Calu3 (cell line): ENCODE results near the gene SLC66A3. TPM values are rescaled to one million over a fixed set of nuclear protein-coding genes. Genes with fewer than 3 reads are reported as not detected.

Experiments used
- BruUV-seq: library from RNA; stranded (reverse); fragments of 400-500 nt; replicated peaks from 2 replicates; lab custom pipeline; 2021; lab: Mats Ljungman, UMichigan
- CTCF ChIA-PET: fragments of 300-600 bp; sonication (Branson Sonifier 250); formaldehyde crosslinking; loops from one replicate; lab custom pipeline; 2022; ENCODE audit warnings: antibody characterized with exemption; lab: Charles Lee
- DNase-seq: peaks from one replicate; pipeline ENCODE4 v3.0.0; 2022
- H3K27ac Mint-ChIP-seq: one replicate; pipeline ENCODE4 v1.8.0; 2022; ENCODE audit warnings: mixed read lengths; ENCODE audit not compliant: unreplicated experiment
- H3K27me3 Mint-ChIP-seq: one replicate; pipeline ENCODE4 v1.8.0; 2022; ENCODE audit warnings: mixed read lengths; ENCODE audit not compliant: unreplicated experiment
- H3K36me3 Mint-ChIP-seq: one replicate; pipeline ENCODE4 v1.8.0; 2022; ENCODE audit warnings: mild to moderate bottlenecking, moderate library complexity, mixed read lengths; ENCODE audit not compliant: insufficient read depth, unreplicated experiment
- H3K4me1 Mint-ChIP-seq: one replicate; pipeline ENCODE4 v1.8.0; 2022; ENCODE audit warnings: mild to moderate bottlenecking, low read depth, mixed read lengths; ENCODE audit not compliant: unreplicated experiment
- H3K4me3 Mint-ChIP-seq: one replicate; pipeline ENCODE4 v1.8.0; 2022; ENCODE audit warnings: mild to moderate bottlenecking, low read depth, moderate library complexity, mixed read lengths; ENCODE audit not compliant: unreplicated experiment
- H3K9me3 Mint-ChIP-seq: one replicate; pipeline ENCODE4 v1.8.0; 2022; ENCODE audit warnings: low read depth, mixed read lengths; ENCODE audit not compliant: unreplicated experiment
- intact Hi-C: fragments of 100-400 bp; cut with micrococcal nuclease; formaldehyde crosslinking; loops from one replicate; pipeline ENCODE4 v1.10.0; 2022; ENCODE audit not compliant: unreplicated experiment
- total RNA-seq: library from RNA; stranded (reverse); gene quantifications from 2 replicates; pipeline ENCODE4 v1.2.3, GENCODE V29; 2022
- TF ChIP-seq, protein P1 (sequence below): fragments of 200-600 bp; IDR thresholded peaks from one replicate; pipeline ENCODE4 v1.8.0; 2022; ENCODE audit warnings: antibody characterized with exemption; ENCODE audit not compliant: unreplicated experiment

The SLC66A3 gene
- total RNA-seq, 1 experiment from 2014 or later, result 13.5 TPM

DNA sequence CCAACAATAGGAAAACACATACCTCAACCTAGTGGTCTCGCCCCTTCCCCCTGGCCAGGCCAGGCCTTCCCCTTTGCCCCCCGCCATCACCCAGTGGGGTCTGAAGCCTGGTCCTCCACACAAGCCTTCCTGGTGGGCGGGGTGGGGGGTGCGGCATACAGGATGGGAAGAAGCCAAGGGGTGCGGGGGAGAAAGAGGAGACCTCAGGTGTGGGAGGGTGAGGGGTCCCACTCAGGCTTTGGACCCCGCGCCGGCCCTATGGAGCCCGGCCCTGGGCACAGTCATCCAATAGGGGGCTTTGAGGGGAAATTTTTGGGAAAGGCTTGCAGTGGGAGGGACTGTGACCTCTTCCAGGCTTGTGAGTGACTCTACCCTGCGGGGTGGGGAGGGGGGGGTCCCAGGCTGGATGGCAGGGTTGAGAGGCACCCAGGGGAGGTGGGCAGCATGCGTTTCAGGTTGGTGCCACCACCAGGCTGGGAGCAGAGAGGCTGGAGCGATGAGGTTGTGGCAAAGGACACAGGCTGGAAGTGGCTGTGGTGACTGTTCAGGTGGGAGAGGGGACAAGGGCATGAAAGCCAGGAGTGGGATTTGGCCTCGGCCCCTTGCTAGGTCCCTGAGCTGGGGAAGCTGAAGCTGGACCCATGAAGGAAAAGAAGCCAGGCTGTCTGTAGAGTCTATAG is 1.3 kb downstream of the SLC66A3 start:
- no TSS peak for BruUV-seq
- no peak overlapping the region for H3K27ac Mint-ChIP-seq
- TF ChIP-seq, protein P1, sequence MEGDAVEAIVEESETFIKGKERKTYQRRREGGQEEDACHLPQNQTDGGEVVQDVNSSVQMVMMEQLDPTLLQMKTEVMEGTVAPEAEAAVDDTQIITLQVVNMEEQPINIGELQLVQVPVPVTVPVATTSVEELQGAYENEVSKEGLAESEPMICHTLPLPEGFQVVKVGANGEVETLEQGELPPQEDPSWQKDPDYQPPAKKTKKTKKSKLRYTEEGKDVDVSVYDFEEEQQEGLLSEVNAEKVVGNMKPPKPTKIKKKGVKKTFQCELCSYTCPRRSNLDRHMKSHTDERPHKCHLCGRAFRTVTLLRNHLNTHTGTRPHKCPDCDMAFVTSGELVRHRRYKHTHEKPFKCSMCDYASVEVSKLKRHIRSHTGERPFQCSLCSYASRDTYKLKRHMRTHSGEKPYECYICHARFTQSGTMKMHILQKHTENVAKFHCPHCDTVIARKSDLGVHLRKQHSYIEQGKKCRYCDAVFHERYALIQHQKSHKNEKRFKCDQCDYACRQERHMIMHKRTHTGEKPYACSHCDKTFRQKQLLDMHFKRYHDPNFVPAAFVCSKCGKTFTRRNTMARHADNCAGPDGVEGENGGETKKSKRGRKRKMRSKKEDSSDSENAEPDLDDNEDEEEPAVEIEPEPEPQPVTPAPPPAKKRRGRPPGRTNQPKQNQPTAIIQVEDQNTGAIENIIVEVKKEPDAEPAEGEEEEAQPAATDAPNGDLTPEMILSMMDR, result no peak
- CTCF ChIA-PET, result no interaction called here
- no peaks in the 10 kb centered on the region for H3K4me1 Mint-ChIP-seq
- peak overlapping the region; percentile 63 for H3K4me3 Mint-ChIP-seq
- DNase-seq, result no peak
- peaks cover 16% of the 10 kb centered on the region for H3K36me3 Mint-ChIP-seq
- no peaks in the 10 kb centered on the region for H3K9me3 Mint-ChIP-seq
- no peaks in the 10 kb centered on the region for H3K27me3 Mint-ChIP-seq
- intact Hi-C loops, result no loop called here

DNA sequence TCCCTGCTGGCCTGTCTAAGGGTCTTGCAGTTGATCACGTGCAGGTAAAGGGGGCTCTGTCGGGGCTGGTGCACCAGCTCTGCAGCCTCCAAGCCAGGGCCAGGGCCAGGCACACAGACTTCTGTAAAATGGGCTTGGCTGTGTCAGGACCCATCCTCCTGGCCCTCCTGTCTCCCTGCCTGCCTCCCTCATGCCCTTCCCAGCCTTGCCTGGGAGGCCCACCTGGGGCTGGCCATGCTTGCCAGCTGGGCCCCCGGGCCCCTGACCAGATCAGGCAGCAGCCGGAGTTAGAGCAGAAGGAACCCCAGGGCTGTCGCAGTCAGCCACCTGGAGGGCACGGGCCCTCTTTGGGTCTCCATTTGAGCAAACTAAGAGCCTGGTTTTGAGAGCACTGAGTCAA is 2.0 kb downstream of the SLC66A3 start:
- BruUV-seq, result no TSS peak
- Mint-ChIP-seq H3K27me3 (no peaks in the 10 kb centered on the region), H3K27ac (no peak overlapping the region), H3K9me3 (no peaks in the 10 kb centered on the region), H3K36me3 (peaks cover 16% of the 10 kb centered on the region), H3K4me1 (no peaks in the 10 kb centered on the region), H3K4me3 (no peak overlapping the region)
- TF ChIP-seq, protein P1, result no peak
- no peak for DNase-seq
- intact Hi-C loops, result no loop called here
- CTCF ChIA-PET, result no interaction called here

DNA sequence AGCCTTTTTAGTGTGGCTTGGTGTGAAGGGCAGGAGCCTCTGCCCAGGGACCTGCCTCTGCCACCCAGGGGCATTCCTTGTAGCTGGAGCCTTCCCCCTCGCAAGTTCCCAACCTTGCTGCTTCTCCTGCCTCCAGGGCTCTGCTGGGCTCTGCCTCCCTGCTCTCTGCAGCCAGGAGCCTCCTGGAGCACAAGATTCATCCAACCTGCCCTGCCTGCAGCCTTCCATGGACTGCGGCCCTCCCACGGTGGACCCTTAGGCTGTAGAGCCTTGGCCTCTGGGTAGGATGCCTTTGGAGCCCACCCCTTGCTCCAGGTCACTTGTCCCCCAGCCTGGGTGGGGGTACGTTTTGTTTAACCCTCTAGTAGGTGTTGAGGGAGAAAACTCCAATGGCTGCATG is 2.5 kb downstream of the SLC66A3 start:
- BruUV-seq, result no TSS peak
- peaks cover 16% of the 10 kb centered on the region for H3K36me3 Mint-ChIP-seq
- TF ChIP-seq, protein P1, result no peak
- no peak for DNase-seq
- H3K9me3 Mint-ChIP-seq, result no peaks in the 10 kb centered on the region
- no peak overlapping the region for H3K4me3 Mint-ChIP-seq
- no peaks in the 10 kb centered on the region for H3K27me3 Mint-ChIP-seq
- CTCF ChIA-PET, result no interaction called here
- H3K27ac Mint-ChIP-seq, result no peak overlapping the region
- H3K4me1 Mint-ChIP-seq, result no peaks in the 10 kb centered on the region
- intact Hi-C loops, result no loop called here

DNA sequence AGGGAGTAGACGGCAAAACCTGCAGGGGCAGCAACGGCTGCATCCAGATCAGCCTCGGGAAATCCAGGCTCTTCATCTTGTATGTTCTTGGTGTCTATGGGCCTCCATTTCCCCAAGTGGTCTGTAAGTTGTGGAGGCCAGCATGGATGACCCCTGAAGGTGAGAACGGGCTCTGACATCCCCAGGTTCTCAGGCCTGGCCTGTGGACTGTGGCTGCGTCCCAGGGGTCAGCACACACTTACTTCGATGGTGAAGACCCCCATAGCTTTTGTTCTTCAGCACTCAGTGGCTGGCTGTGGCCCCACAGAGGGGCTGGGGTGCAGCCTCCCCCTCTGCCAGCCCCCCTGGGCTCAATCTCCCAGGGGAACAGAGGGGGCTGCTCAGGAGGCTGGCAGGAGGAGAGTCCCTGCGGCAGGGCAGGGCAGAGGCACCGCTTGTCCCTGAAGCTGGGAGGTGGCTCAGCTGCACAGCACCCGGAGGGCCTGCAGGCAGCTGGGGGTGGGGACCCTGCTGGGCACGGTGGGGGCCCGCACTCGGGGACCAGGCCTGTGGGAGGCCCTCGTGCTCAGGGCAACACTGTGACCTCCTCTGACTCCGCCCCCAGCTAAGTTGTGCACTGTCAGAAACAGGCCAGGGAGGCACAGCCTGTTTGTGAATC is 3.8 kb downstream of the SLC66A3 start:
- no TSS peak for BruUV-seq
- CTCF ChIA-PET, result no interaction called here
- no peaks in the 10 kb centered on the region for H3K9me3 Mint-ChIP-seq
- intact Hi-C loops, result no loop called here
- H3K4me3 Mint-ChIP-seq, result no peak overlapping the region
- TF ChIP-seq, protein P1, result no peak
- H3K36me3 Mint-ChIP-seq, result peaks cover 16% of the 10 kb centered on the region
- H3K4me1 Mint-ChIP-seq, result no peaks in the 10 kb centered on the region
- no peaks in the 10 kb centered on the region for H3K27me3 Mint-ChIP-seq
- DNase-seq, result no peak
- no peak overlapping the region for H3K27ac Mint-ChIP-seq
